MG63 (cell line): ENCODE data around the gene NFIC. TPM values are rescaled to one million over a fixed set of nuclear protein-coding genes. Genes with fewer than 3 reads are reported as not detected.

ENCODE experiments used
- DNase-seq: peaks from one replicate; pipeline ENCODE4 v3.0.0-alpha.2; 2020
- H3K27me3 ChIP-seq: fragments of 250-450 bp; sonication (Bioruptor Pico); 2 replicates; pipeline ENCODE4 v1.5.1; 2020; ENCODE audit warnings: mild to moderate bottlenecking, moderate library complexity
- H3K36me3 ChIP-seq: fragments of 250-450 bp; sonication (Bioruptor Pico); 2 replicates; pipeline ENCODE4 v1.5.1; 2020; ENCODE audit warnings: mild to moderate bottlenecking, moderate library complexity
- H3K4me3 ChIP-seq: fragments of 250-450 bp; sonication (Bioruptor Pico); 2 replicates; pipeline ENCODE4 v1.5.1; 2020; ENCODE audit warnings: mild to moderate bottlenecking, moderate library complexity
- H3K9me3 ChIP-seq: fragments of 250-450 bp; sonication (Bioruptor Pico); 2 replicates; pipeline ENCODE4 v1.5.1; 2020; ENCODE audit warnings: mild to moderate bottlenecking, moderate library complexity
- total RNA-seq: library from RNA; depleted of rRNA; stranded (reverse); fragments of >200 nt; shearing (Covaris generic); gene quantifications from 2 replicates; pipeline ENCODE4 v1.2.3, GENCODE V29; 2014; ENCODE audit warnings: low replicate concordance

The NFIC gene
- total RNA-seq, 1 experiment from 2014 or later: 14.1 TPM

DNA sequence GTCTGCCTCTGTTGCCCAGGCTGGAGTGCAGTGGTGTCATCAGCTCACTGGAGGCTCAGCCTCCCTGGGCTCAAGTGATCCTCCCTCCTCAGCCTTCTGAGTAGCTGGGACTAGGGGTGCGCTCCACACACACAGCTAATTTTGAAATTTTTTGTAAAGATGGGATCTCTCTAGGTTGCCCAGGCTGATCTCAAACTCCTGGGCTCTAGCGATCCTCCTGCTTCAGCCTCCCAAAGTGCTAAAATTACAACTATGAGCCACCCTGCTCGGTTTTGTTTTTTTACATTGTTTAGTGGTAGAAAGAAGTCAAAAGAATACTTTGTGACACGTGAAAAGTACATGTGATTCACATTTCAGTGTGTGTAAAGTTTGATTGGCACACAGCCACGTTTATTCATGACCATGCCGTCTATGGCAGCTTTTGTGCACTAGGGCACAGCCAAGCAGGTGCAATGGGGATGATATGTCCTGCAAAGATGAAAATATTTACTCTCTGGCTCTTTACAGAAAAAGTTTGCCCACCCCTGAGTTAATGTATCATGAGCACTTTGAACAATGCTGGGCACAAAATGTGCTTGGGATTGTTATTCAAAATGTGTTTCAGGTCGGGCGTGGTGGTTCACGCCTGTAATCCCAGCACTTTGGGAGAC lies 16.2 kb upstream of the NFIC start:
- DNase-seq: no peak
- H3K27me3 ChIP-seq: no peaks in the 10 kb centered on the region
- H3K36me3 ChIP-seq: no peaks in the 10 kb centered on the region
- H3K4me3 ChIP-seq: no peak overlapping the region
- H3K9me3 ChIP-seq: no peaks in the 10 kb centered on the region

DNA sequence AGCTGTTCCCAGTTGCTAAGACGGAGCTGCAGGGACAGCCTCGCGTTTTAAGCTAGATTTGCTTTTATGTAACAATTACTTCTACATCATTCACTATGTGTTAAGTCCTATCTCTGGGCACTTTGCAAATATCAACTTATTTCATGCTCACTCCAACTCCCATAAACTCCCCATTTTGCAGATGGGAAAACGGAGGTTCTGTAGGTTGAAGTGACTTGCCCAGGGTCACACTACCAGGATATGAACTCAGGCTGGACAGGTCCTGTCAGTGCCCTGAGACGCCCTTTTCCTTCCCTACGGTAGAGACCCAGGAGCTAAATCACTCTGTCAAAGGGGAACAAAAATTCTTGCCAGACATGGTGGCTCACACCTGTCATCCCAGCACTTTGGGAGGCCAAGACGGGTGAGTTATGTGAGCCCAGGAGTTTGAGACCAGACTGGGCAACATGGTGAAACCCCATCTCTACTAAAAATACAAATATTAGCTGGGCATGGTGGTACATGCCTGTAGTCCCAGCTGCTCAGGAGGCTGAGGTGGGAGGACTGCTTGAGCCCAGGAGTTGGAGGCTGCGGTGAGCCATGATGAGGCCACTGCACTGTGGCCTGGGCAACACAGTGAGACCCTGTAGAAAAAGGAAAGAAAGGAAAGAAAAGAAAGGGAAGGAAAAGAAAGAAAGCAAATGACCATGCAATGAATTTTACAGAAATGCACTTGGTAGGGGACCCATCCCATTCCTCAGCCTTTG lies 14.5 kb upstream of the NFIC start:
- no peak overlapping the region for H3K4me3 ChIP-seq
- H3K27me3 ChIP-seq: no peaks in the 10 kb centered on the region
- DNase-seq: no peak
- H3K9me3 ChIP-seq: no peaks in the 10 kb centered on the region
- no peaks in the 10 kb centered on the region for H3K36me3 ChIP-seq

DNA sequence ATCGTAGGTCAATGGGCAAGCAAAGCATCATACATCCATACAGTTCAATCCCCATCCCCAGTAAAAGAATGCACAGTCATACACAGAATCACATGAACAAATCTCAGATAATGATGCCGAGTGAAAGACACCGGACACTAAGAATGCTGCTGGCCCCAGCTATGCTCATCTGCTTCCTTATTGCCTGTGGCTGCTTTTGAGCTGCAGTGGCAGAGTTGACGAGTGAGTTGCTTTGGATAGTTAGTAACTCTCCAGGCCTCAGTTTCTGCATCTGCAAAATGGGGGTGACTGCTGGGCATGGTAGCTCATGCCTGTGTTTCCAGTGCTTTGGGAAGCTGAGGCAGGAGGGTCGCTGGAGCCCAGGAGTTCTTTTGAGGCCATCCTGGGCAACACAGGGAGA lies 12.9 kb upstream of the NFIC start:
- H3K27me3 ChIP-seq: no peaks in the 10 kb centered on the region
- H3K9me3 ChIP-seq: no peaks in the 10 kb centered on the region
- H3K36me3 ChIP-seq: no peaks in the 10 kb centered on the region
- no peak overlapping the region for H3K4me3 ChIP-seq
- DNase-seq: no peak

DNA sequence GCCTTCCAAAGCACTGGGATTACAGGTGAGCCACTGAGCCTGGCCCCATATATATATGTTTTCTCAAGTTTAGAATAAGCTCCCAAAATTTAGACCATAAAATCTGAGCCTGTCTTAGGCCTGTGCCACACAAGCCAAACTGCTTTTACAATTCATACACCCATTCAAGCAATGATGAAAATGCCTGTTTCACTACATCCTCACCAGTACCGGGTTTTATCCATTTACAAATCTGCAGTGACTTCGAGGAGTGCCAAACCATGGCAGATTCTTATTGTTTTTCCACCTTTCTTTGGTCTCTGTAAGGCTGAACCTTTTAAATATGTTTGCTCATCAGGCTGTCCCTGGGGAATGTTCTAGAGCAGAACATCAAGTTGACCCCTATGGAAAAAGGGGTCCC lies 9.6 kb upstream of the NFIC start:
- no peak for DNase-seq
- H3K9me3 ChIP-seq: no peaks in the 10 kb centered on the region
- H3K4me3 ChIP-seq: no peak overlapping the region
- no peaks in the 10 kb centered on the region for H3K27me3 ChIP-seq
- no peaks in the 10 kb centered on the region for H3K36me3 ChIP-seq

DNA sequence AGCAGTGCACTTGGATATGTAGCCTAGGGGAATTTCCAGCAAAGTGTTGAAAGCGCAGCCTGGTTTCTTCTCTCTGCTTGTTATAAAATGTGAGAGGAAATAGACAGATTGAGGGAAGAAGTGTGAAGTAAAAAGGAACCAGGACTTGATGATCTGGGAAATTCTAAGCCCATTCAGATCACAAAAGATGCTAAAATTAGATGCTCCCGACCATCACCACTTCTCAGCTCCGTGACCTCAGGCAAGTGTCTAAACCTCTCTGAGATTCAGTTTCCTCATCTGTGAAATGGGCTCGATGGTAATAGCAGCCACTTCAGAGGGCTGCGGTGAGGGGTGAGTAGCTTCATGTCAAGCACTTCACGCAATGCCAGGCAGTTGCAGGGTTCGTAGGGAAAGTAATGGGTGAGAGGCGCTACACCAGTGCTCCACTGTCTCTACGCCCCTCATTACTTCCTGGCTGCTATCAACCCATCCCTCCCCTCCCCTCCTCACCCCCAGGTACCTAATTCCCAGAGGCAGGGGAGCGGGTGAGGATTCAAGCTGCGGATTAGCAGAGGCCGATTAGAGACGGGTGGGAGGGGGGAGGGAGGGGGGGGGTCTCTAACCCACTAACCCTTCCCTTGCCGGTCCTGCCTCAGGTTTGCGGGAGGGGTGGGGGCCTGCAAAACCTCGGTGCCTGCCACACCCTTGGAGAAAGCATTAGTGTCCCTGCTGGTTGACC lies 9.0 kb upstream of the NFIC start:
- Histone ChIP-seq H3K36me3 (no peaks in the 10 kb centered on the region), H3K9me3 (no peaks in the 10 kb centered on the region), H3K27me3 (no peaks in the 10 kb centered on the region), H3K4me3 (no peak overlapping the region)
- DNase-seq: no peak

DNA sequence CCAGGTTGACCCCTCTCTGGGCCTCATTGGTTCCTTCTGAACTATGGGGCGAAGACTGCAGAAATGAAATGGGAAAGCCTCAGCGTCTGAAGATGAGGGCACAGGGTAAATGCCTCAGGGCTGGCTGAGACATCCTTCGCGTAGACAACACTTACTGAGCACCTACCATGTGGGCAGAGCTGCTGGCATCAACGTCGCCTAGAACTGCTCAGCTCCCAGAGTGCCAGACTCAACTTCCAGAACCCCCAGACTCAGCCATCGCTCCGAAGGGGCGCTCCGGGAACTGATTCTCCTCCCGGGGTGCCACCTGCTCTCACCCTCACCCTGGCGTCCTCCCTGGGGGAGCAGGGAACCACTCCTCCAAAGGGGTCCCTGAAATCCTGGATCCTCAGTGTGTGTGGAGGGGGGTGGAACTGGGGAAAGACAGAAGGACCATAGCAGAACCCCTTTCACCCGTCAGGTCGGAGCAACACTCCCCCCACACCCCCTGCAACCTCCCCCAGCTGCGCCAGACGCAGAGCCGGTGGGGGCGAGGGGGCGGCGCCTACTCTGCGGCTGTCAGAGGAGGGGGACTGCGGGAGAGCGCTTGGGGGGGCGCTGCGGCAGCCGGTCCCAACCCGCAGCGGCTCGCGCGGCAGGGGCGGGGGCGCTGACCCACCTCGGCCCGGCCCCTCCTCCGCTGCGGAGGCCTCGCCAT lies 8.2 kb upstream of the NFIC start:
- Histone ChIP-seq H3K36me3 (no peaks in the 10 kb centered on the region), H3K4me3 (no peak overlapping the region), H3K27me3 (no peaks in the 10 kb centered on the region), H3K9me3 (no peaks in the 10 kb centered on the region)
- DNase-seq: no peak

DNA sequence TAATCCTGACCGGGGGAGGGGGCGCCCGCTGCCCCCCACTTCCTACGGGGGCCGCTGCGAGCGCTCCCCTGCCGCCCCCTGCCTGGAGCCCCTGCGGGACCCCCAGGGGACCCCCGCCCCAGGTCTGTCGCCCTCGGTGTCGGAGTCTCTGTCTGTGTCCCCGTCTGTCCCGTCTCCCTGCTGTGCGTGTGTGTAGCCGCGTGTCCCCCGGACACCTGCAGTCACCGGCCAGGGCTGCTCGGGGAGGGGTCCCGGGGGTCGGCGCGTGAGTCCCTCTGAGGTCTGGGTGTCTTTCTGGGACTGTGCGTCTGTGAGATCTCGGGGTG lies 7.7 kb upstream of the NFIC start:
- Histone ChIP-seq H3K36me3 (no peaks in the 10 kb centered on the region), H3K4me3 (peak overlapping the region; percentile 44), H3K9me3 (no peaks in the 10 kb centered on the region), H3K27me3 (no peaks in the 10 kb centered on the region)
- DNase-seq: no peak

DNA sequence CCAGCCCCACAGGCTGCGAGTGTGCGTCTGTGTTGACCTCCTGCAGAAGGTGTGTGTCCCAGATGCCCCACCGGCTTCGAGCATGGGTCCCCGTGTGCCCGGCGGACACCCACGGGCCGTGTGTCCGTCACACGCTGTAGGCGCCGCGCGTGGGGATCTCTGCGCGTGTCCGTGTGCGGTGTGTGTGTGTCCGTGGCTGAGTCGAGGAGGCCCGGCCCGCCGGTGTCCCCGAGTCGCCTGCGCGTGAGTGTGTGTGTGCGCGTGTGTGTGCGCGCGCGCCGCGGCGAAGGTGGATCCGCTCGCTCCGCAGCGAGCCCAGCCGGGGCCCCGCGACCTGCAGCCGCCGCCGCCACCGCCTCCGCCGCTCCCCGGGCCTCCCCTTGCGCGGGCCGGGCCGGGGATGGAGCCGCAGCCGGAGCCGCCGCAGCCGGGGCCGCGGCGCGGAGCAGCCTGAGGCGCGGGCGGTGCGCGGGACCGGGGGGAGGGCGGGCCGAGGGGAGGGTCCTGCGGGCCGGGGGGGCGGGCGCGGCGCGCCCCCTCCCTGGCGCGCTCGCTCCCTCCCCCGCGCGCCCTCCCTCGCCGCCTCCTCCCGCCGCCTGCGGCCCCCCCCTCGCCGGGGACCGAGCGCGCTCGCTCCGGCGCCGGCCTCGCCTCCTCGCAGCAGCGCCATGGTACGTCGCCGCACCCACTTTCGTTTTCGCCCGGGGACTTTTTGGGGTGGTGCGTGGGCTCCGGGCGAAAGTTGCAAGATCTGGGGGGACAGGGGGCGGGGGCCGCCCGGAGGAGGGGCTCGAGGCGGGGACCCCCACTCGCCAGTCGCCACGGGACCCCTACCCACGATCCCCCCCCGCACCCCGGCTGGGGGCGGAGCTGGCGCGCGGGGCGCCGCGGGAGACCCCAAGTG lies 7.1 kb upstream of the NFIC start:
- DNase-seq: peak; percentile 65
- Histone ChIP-seq H3K4me3 (peak overlapping the region; percentile 55), H3K9me3 (no peaks in the 10 kb centered on the region), H3K36me3 (no peaks in the 10 kb centered on the region), H3K27me3 (no peaks in the 10 kb centered on the region)

DNA sequence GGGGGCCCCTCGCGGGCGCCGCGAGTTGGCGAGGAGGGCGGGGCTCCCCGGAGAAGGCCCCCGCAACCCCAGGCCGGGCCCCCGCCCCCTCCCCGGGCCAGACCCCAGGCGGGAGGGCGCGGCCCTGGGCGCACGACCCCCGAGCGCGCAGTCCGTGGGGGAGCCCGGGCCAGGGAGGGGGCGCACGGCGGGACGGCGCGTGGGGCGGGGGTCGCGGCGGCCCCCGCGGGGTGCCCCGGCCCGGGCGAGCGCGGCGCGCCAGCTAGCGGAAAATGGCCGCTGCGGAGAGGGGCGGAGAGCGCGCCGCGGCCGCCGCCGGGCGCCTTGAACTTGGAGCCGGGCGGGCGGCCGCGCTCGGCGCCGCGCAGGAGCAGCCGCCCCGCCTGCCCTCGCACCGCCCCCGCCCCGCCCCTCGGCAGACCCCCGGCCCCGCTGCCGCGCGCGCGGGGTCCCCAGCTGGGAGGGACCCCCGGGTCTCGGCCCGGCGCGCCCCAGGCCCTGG lies 6.4 kb upstream of the NFIC start:
- no peaks in the 10 kb centered on the region for H3K36me3 ChIP-seq
- peak overlapping the region; percentile 65 for H3K4me3 ChIP-seq
- H3K9me3 ChIP-seq: no peaks in the 10 kb centered on the region
- DNase-seq: no peak
- H3K27me3 ChIP-seq: no peaks in the 10 kb centered on the region

DNA sequence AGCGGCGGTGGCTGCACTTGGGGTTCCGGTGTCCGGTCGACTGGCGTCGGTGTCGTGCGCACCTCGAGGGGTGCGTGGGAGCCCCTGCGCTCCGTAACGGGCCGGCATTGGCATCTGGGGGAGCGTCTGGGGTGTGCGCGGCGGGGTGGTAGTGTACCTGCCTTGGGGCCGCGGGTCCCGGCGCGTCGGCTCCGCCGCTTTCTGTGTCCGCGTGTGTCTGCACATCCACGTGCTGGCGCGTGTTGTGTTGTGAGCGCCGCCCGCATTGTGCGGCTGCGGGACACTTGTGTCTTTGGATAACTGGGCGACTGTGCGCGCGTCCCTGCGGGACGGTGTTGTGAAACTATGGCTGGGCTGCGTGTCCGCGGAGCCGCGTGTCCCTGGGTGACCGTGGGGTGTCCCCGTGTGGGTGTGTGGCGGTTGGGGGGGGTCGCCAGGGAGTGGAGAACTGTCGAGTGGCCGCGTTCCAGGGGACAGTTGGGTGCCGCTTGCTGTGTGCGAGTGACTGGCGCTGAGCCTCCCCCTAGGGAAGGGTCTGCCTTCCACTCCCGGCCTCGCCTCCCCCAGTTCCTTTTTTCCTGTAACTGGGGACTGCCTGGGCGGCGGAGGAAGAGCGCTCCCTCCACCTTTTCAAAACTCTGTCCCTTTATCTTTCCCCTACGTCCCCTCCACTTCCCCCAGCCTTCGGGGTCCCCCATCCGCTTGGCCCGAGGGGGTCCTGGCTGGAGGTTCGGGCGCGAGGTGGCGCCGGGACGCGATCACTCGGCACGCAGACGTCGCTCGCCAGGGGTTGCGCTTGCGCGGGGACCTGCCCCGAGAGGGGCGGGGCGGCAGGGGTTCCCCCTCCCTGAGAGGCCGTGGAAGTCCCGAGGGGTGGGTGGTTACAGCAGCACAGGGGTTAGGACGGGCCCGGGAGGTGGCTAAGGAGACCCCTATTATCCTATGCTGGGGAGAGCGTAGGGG lies 5.7 kb upstream of the NFIC start:
- no peaks in the 10 kb centered on the region for H3K36me3 ChIP-seq
- peak overlapping the region; percentile 65 for H3K4me3 ChIP-seq
- no peaks in the 10 kb centered on the region for H3K9me3 ChIP-seq
- DNase-seq: peak; percentile 59
- H3K27me3 ChIP-seq: no peaks in the 10 kb centered on the region

DNA sequence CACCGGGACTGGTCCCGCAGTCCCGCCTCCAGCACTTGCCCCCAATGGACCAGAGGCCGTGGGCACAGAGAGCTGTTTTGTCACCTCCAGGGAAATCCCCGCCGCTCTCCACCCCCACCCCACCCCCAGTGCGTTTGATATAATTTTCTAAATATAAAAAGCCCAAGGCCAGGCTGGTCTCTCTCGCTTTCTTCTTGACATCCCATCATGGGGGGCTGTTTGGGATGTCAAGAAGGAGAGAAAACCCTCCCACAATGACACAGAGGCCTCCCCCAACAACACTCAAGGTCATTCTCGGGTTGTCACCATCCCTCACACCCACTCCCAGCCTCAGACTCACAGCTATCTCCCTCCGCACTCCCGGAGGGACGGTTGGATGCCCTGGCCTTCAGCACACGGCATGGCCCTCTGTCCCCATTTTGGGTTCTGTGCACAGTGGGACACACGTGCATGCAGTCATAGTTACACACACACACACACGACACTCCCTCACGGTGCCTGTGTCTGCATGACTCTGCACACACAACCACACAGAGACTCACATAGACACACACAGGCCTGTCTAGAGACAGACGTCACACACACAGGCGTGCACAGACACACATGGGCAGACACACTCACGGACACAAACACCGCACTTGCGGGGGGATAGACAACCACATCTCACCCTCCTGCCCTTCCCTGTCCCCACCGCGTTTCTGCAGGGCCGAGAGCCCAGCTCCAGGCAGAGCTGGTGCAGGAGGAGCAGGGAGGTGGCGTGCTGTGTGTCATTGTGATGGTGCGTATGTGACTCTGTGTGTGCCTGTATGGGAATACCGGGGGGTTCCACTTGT lies 4.8 kb upstream of the NFIC start:
- Histone ChIP-seq H3K9me3 (no peaks in the 10 kb centered on the region), H3K27me3 (no peaks in the 10 kb centered on the region), H3K4me3 (peak overlapping the region; percentile 65), H3K36me3 (no peaks in the 10 kb centered on the region)
- DNase-seq: no peak

DNA sequence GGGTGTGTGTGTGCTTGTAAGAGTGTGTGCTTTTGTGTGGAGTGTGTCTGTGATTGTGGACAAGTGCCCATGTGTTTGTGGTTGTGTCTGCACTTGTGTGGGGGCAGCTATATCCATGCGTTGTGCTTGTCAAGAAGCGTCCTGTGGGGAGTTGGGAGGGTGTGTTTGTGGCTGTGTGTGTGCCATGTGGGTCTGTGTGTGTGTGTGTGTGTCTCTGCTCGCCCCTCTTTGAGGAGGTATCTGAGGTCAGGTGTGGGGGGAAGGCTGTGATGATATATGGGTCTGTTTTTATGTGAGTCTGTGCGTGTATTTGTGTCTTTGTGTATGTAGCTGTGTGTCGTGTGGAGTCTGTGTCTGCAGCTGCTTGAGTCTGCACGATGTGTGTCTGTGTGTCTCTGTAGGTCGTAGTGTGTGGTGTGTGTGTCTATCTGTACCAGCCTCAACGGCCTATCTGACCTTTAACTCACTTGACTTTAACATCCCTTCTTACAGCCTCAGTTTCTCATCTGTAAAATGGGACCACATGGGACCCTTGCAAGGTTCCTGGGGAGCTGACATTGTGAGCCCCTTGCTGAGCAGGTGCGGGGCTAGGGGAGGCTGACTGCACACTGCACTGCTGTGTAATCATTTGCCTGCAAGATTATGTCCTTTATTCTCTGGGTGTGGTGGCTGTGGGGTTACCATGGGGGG lies 4.0 kb upstream of the NFIC start:
- Histone ChIP-seq H3K4me3 (no peak overlapping the region), H3K36me3 (no peaks in the 10 kb centered on the region), H3K9me3 (no peaks in the 10 kb centered on the region), H3K27me3 (no peaks in the 10 kb centered on the region)
- no peak for DNase-seq

DNA sequence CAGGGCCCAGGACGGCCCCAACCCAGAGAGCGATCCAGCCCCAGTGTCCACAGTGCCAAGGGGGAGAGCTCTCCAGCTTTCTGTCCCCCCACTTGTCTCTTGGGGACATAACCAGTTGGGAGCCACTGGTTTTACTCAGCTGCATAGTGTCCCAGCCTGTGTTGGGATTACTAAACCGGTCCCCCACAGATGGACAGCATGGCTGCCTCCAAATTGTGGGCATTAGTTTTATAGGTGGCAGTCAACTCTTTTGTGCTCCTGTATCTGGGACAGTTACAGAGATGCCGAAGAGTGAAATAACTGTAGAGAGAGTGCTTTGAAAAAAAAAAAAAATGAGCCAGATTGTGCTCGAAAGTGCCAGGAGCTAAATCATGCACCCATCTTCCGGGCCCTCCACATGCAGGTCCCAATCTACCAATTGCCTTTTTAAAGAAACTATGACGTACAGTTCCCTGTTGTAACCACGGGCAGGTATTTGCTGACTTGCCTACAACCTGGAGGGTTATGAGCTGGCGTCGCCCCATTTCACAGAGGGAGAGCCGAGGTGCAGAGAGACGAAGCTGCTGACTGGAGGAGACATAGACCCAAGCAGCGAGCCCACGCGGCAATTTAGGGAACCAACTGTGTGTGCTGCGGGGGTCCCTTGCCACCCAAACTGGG lies 2.4 kb upstream of the NFIC start:
- no peak overlapping the region for H3K4me3 ChIP-seq
- peaks cover 5% of the 10 kb centered on the region for H3K36me3 ChIP-seq
- DNase-seq: no peak
- no peaks in the 10 kb centered on the region for H3K27me3 ChIP-seq
- H3K9me3 ChIP-seq: no peaks in the 10 kb centered on the region

DNA sequence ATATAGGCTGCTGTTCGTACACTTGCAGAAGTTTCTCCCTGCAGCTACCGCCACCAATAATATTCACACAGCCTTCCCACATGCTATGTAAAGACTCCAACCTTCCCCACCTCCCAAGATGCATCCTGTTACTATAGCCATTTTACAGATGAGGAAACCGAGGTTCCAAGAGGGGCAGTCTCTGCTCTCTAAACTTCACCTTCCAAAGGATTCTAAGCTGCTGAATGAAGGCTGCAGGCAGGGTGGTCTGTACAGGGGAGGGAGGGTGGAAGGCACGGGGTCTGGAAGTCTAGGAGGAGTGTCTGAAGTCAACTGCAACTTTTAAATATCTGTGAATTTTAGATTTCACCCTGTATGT lies 1.9 kb upstream of the NFIC start:
- Histone ChIP-seq H3K27me3 (no peaks in the 10 kb centered on the region), H3K4me3 (no peak overlapping the region), H3K9me3 (no peaks in the 10 kb centered on the region), H3K36me3 (peaks cover 5% of the 10 kb centered on the region)
- DNase-seq: no peak
